B cell (primary cell): ENCODE measurements around the gene RUSF1.

Experiments used
- EZH2 ChIP-seq: IDR thresholded peaks from 2 replicates; pipeline ENCODE4 v1.6.1; 2012; ENCODE audit warnings: borderline replicate concordance, low read depth, mild to moderate bottlenecking, moderate library complexity, low read length; ENCODE audit not compliant: insufficient read depth, poor library complexity, severe bottlenecking
- TF ChIP-seq, protein P1 (sequence below): fragments of 200-600 bp; IDR thresholded peaks from one replicate; pipeline ENCODE4 v1.8.0; 2022; ENCODE audit warnings: antibody characterized with exemption, mild to moderate bottlenecking

DNA sequence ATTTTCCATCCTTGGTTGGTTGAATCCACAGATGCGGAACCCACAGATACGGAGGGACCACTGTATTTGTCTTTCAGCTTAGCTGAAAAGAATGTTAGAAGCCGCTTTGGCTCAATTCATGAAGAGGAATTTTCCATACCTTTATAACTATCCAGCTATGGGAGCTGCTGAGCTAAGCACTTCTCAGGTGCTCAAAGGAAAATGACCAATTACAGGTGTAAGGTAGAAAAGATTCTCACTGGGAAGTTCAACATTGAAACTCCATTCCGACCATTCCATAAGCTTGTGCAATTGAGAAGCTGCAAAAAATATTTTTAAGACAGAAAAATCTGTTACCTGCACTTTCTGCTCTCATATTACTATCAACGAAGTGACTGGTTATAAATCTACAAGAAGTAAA lies 22.2 kb upstream of the RUSF1 start:
- TF ChIP-seq, protein P1, sequence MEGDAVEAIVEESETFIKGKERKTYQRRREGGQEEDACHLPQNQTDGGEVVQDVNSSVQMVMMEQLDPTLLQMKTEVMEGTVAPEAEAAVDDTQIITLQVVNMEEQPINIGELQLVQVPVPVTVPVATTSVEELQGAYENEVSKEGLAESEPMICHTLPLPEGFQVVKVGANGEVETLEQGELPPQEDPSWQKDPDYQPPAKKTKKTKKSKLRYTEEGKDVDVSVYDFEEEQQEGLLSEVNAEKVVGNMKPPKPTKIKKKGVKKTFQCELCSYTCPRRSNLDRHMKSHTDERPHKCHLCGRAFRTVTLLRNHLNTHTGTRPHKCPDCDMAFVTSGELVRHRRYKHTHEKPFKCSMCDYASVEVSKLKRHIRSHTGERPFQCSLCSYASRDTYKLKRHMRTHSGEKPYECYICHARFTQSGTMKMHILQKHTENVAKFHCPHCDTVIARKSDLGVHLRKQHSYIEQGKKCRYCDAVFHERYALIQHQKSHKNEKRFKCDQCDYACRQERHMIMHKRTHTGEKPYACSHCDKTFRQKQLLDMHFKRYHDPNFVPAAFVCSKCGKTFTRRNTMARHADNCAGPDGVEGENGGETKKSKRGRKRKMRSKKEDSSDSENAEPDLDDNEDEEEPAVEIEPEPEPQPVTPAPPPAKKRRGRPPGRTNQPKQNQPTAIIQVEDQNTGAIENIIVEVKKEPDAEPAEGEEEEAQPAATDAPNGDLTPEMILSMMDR = no peak
- TF ChIP-seq EZH2 = no peak
